Stimulated activated CD4-positive, alpha-beta T cell treated with anti-CD3 and anti-CD28 coated beads, Interleukin-1b, Interleukin-23, amount 100 ng/mL, for 1 hour (primary cell): Measurements from ENCODE around the gene SNX32.
"Not testable (repeated sequence)": the region's sequence is repeated elsewhere in the genome, so short reads cannot be mapped to it uniquely, and the experiment has no call there.

Experiments used
- DNase-seq, 2 donors: peaks; one replicate each; pipeline ENCODE4 v3.0.0-alpha.2; 2020; ENCODE audit warnings: low read depth in 2 of 2

The SNX32 gene

GRCh38 chr11:65822776-65823528, 10.8 kb upstream of the SNX32 start:
- no peak for DNase-seq

GRCh38 chr11:65826984-65827735, 6.6 kb upstream of the SNX32 start:
- DNase-seq = no peak

DNA sequence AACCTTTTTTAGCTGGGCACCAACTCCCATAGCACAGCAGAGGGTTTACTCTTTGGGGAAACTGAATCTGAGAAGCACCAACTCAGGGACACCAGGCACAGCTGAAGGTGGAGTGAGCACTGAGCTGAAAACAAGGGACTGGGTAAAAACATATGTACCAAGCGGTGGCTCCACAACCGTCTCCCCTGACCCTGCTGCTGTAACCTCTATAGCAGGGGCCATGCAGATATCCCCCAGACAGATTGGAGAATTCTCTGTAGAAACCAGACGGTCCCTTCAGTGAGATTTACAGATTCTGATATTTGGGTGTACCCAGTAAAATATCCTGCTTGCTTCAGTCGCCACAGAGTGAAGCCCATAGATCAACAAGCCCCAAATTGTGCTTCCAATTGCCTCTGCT, 4.3 kb upstream of the SNX32 start:
- DNase-seq = no peak

DNA sequence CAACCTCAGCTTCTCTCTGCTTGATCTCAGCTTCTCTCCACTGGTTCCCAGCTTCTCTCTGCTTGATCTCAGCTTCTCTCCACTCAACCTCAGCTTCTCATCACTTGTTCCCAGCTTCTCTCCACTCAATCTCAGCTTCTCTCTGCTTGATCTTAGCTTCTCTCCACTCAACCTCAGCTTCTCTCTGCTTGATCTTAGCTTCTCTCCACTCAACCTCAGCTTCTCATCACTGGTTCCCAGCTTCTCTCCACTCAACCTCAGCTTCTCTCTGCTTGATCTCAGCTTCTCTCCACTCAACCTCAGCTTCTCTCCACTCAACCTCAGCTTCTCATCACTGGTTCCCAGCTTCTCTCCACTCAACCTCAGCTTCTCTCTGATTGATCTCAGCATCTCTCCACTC, 1.5 kb upstream of the SNX32 start:
- DNase-seq = not testable (repeated sequence)

DNA sequence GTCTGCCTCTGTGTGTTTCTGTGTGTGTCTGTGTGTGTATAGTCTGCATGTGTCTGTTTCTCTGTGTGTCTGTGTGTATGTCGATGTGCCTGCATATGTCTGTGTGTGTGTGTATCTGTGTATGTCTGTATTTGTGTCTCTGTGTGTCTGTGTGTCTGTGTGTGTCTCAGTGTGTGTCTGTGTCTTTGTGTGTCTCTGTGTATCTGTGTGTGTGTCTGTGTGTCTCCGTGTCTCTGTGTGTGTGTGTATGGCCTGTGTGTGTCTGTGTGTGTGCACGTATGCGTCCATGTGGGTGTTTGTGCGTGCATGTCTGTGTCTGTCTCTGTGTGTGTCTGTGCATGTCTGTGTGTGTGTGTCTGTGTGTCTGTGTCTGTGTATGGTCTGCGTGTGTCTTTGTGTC, 439 bp downstream of the SNX32 start:
- no peak for DNase-seq

DNA sequence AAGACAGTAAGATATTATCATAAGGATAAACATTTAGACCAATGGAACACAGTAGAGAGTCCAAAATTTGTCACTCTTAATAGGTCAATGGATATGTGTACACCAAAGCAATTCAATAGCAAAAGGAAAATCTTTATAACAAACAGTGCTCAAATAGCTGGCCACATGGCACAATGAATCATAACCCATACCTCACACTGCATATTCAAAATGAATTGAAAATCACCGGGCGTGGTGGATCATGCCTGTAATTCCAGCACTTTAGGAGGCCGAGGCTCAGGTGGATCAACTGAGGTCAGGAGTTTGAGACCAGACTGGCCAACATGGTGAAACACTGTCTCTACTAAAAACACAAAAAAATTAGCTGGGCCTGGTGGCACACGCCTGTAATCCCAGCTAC, 8.4 kb downstream of the SNX32 start:
- DNase-seq = no peak

DNA sequence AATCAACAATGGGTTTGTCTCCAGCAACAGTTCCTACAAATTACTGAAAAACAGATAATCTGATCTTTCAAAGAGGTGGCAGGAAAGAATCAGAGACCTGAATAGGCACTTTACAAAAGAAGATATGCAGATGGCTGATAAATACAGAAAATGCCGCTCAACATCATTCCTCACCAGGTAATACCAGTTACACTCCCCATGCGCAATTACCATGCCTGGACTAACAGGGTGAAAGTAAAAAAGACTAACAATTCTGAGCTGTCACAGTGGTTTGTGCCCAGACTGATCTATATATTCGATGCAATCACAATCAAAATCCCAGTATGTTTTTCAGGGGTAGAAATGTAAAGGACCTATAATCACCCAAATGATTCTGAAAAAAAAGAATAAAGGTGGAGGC, 10.0 kb downstream of the SNX32 start:
- DNase-seq = no peak

DNA sequence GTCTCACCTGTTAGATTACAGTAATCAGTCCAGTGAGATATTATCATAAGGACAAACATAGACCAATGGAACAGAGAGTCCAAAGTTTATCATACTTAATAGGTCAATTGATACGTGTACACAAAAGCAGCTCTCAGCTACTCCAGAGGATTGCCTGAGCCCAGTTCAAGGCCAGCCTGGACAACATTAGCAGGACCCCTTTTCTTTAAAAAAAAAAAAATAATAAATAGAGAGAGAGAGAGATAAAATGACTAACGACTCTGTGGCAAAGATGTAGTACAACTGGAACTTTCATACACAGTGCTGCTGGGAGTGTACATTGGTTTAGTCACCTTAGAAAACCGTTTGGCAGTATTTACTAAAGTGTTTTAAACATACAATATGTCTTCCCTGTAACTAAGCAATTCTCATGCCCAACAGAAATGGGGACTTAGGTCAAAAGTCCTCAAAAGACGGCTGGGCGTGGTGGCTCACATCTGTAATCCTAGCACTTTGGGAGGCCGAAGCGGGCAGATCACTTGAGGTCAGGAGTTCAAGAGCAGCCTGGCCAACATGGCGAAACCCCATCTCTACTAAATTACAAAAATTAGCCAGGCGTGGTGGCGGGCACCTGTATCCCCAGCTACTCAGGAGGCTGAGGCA, 10.6 kb downstream of the SNX32 start:
- no peak for DNase-seq

GRCh38 chr11:65847746-65848145, 14.0 kb downstream of the SNX32 start:
- DNase-seq = no peak

DNA sequence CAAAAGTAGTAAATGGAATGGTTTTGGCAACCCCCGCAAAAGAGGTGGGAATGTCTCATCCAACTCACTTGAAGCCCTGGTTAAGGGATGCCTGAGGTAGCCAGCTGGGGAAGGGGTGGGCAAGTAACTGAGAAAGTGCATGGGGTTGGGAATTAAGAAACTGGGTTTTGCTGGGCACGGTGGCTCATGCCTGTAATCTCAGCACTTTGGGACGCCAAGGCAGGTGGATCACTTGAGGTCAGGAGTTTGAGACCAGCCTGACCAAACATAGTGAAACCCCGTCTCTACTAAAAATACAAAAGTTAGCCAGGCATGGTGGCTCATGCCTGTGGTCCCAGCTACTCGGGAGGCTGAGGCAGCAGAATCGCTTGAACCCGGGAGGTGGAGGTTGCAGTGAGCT, 14.9 kb downstream of the SNX32 start:
- DNase-seq = not testable (repeated sequence)

DNA sequence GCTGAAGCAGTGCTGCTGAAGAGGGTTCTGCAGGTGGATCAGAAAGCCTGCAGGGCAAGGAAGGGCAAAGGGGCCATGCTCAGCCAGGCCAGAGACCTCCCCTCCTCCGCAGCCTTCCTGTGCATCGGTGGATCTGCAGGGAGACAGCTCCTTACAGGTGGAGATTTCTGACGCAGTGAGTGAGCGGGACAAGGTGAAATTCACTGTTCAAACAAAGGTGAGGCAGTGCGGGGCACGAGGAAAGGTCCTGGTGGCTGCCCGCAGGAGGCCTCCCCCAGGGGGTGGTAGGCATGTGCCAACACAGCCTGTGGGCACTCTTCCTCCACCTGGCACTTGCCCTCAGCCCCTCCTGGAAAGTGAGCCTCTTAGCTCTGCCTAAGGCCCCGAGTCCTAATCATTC, 15.6 kb downstream of the SNX32 start:
- DNase-seq = no peak

- no peak for DNase-seq
Measured at GRCh38 chr11:65849771-65850216, 16.0 kb downstream of the SNX32 start.

DNA sequence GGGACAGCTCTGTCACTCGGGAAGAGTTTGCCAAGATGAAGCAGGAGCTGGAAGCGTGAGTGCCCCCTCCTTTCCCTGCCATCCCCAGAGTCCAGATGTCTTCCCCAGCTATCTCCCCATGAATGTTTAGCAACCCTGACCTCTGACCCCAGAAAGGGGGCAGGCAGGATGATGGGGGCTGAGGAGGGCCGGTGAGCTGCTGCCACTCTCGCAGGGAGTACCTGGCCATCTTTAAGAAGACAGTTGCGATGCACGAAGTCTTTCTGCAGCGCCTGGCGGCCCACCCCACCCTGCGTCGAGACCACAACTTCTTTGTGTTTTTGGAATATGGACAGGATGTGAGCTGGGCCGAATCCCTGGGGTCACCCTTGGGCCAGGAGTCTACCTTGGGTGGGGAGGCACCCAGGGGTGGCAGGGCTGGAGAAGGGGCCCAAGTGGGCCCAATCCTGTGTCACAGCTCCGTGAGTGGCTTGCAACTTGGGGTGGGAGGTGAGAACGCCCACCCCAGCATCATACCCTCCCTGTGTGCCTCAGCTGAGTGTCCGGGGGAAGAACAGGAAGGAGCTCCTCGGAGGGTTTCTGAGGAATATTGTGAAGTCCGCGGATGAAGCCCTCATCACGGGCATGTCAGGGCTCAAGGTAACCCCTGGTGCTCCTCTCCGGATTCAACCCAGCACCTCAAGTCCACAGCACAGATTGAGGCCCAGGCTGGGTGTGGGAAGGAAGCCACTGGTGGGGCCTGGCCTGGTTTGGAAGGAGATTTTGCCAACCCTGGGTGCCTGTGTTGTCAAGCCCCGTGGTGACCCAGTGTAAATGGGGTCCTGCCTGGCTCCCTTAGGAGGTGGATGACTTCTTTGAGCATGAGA, 16.7 kb downstream of the SNX32 start:
- DNase-seq = no peak

DNA sequence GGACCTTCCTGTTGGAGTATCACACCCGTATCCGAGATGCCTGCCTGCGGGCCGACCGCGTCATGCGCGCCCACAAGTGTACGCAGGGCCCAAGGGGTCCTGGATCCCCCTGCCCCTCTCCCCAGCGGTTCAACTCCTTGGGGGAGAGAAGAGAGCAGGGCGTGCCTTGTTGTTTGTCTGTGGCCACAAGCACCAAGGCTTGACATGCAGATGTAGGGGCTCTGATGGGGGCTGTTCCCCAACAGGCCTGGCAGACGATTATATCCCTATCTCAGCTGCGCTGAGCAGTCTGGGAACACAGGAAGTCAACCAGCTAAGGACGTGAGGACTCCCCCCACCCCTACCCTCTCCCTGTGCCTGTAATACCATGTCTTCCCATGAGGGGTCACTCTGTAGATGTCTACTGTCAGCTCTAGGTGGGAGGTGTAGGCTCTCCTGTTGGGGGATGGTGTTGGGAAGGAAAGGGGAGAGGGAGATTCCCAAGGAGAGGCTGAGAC, 17.4 kb downstream of the SNX32 start:
- no peak for DNase-seq

GRCh38 chr11:65851811-65852507, 18.2 kb downstream of the SNX32 start:
- no peak for DNase-seq

DNA sequence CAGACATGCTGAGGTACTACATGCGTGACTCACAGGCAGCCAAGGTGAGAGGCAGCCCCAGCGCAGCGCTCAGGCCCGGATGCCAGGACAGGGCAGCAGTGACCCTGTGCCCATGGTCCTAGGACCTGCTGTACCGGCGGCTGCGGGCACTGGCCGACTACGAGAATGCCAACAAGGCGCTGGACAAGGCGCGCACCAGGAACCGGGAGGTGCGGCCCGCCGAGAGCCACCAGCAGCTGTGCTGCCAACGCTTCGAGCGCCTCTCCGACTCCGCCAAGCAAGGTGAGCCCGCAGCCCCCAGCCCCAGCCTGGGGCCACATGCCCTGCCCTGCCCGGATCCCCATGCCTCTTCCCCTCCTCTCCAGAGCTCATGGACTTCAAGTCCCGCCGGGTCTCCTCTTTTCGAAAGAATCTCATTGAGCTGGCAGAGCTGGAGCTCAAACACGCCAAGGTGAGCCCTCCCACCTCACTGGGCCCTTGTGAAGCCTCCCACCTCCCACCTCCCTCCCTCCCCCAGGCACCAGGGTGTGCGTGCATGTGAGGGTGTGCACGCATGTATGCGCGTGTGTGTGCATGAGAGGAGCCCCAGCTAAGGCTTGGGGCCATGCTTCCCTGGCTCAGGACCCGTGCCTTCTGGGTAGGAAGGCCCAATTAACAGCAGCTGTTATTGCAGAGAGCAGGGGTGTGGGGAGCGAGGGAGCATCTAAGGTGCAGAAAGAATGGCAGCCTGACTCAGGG, 18.9 kb downstream of the SNX32 start:
- DNase-seq = no peak

GRCh38 chr11:65853246-65853979, 19.6 kb downstream of the SNX32 start:
- DNase-seq = no peak

DNA sequence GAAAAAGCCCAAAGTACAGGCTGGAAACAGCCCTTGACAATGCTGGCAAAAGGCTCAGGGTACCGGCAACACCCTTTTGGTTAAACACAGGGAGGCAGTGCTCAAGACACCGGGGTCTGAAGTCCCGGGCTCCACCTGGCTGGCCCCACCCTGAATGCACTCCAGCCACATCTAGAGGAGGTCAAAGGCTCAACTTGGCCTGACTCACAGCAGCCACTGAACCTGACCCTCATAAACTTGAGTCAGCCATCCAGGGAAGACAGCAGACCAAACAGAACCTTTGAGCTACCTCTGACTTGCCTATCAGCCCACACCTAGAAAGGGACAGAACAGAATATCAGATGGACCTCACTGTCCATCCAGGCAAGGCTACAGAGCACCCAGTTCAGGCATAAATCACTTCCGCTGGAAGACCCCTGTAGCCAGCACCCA, 20.4 kb downstream of the SNX32 start:
- no peak for DNase-seq
